ENCODE results near the gene HOXC9. TPM values are rescaled to one million over a fixed set of nuclear protein-coding genes. Genes with fewer than 3 reads are reported as not detected.

The HOXC9 gene
- total RNA-seq, 6 experiments from 2014 or later = not detected

DNA sequence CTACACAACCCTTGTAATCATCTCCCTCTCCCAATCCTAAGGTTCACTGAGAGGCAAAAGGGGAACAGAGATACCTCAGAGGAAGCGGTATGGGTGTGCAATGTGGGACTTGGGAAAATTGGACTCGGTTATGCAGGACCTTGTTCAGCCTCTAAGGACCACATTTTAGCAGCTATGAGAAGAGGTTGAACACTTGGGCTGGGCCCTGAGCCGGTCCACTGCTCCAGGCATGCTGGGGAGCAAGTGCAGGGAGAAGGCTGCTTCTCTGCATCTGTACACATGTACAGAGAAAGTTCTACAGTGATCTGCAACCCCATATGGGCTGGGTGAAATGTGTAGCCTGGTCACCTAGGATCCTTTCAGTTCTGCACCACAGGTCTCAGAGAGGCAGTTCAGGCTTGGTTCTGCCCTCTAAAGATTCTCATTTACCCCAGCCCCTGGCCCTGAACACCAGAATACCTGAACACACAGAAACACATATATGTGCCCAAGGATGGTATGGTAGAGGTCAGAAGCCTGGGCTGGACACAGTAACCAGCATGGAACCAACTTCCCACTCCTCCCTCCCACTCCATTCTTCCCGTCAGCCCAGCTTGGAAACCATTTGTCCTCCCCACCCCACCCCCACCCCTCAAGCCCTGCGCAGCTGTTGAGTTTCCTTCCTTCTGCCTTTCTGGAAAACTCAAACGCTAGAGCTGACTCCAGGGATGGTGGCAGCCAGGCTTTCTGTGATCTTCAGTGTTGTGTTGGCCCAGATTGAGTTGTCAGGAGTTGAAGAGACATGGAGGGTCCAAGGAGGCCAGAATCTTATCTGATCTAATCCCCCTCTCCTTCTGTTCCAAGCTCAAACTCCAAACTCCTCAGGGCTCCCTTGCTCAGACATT lies 43.3 kb downstream of the HOXC9 start:
- no peak for TF ChIP-seq CTCF (IDR thresholded peaks at IDR 0.05)
- no peak for TF ChIP-seq POLR2A (IDR thresholded peaks at IDR 0.05)
- Histone ChIP-seq H3K9me3 (no peaks in the 10 kb centered on the region), H3K27ac (no peak overlapping the region), H3K36me3 (no peaks in the 10 kb centered on the region), H3K27me3 (peaks cover 0 to 24% of the 10 kb centered on the region in 2 donors), H3K4me1 (no peaks in the 10 kb centered on the region), H3K4me3 (no peak overlapping the region)
- 41% methylated on average over 3 of the region's 6 CpGs for WGBS (ENCODE audit: insufficient coverage, low coverage, low lambda C conversion rate, missing lambda C conversion rate)
- intact Hi-C loops (cut with DNase I) = no loop called here
- ATAC-seq (no peak), DNase-seq (no peak)

GRCh38 chr12:54044425-54045103 lies 44.6 kb downstream of the HOXC9 start:
- no peak overlapping the region for H3K27ac ChIP-seq
- no peak for TF ChIP-seq CTCF (IDR thresholded peaks at IDR 0.05)
- no peak for TF ChIP-seq POLR2A (IDR thresholded peaks at IDR 0.05)
- no peak for ATAC-seq

GRCh38 chr12:54045401-54045800 lies 45.4 kb downstream of the HOXC9 start:
- no peaks in the 10 kb centered on the region for H3K9me3 ChIP-seq
- no peak overlapping the region for H3K4me3 ChIP-seq
- DNase-seq (no peak), ATAC-seq (no peak)
- intact Hi-C loops (cut with DNase I) = no loop called here
- TF ChIP-seq POLR2A (IDR thresholded peaks at IDR 0.05) = no peak
- TF ChIP-seq CTCF (IDR thresholded peaks at IDR 0.05) = no peak
- no peak overlapping the region for H3K27ac ChIP-seq
- no peaks in the 10 kb centered on the region for H3K36me3 ChIP-seq
- no peaks in the 10 kb centered on the region for H3K4me1 ChIP-seq
- H3K27me3 ChIP-seq = peaks cover 0 to 40% of the 10 kb centered on the region in 2 donors

More at GRCh38 chr12:54044425-54045103, 44.6 kb downstream of the HOXC9 start:
- Histone ChIP-seq H3K4me3 (no peak overlapping the region), H3K27me3 (peaks cover 0 to 35% of the 10 kb centered on the region in 2 donors), H3K4me1 (no peaks in the 10 kb centered on the region), H3K36me3 (no peaks in the 10 kb centered on the region), H3K9me3 (no peaks in the 10 kb centered on the region)
- intact Hi-C loops (cut with DNase I) = no loop called here
- 31% methylated on average over 4 of the region's 5 CpGs for WGBS (ENCODE audit: insufficient coverage, low coverage, low lambda C conversion rate, missing lambda C conversion rate)
- no peak for DNase-seq

DNA sequence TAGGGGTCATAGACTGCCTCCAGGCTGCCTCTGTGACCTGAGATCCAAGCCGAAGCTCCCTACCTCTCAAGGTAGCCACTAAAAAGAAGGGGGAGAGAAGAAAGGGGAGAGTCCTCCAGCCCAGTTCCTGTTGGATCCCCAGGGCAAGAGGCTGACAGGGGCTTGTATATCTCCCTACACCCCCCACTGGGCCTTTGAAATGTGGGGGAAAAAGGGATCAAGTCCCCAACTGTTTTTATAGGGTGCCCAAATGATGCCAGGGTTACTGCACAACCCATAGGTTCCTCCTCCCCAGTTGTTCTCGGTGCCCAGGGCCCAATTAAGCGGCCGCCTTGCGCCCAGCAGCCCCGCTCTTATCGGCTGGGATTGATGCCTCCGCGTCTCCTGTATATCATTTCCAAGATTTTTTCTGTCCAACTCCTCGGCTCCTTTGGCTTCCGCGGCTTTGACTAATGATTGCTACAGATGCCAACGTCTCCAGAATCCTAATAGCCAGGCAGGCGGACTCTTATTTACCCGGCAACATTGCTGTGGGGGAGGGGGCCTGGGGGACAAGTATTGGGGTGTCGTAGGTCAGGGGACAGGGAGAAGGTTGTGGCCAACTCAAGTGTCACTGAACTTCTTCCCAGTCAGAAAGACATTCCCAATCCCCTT lies 46.0 kb downstream of the HOXC9 start:
- WGBS (ENCODE audit: insufficient coverage, low coverage, low lambda C conversion rate, missing lambda C conversion rate) = 16% methylated on average over 14 of the region's 16 CpGs
- intact Hi-C loops (cut with DNase I) = no loop called here
- Histone ChIP-seq H3K36me3 (no peaks in the 10 kb centered on the region), H3K27me3 (peaks cover 0 to 43% of the 10 kb centered on the region in 2 donors), H3K4me1 (no peaks in the 10 kb centered on the region), H3K4me3 (no peak overlapping the region), H3K27ac (no peak overlapping the region), H3K9me3 (no peaks in the 10 kb centered on the region)
- no peak for DNase-seq
- no peak for TF ChIP-seq CTCF (IDR thresholded peaks at IDR 0.05)
- TF ChIP-seq POLR2A (IDR thresholded peaks at IDR 0.05) = no peak
- no peak for ATAC-seq
